HFF-Myc (cell line): ENCODE results near the gene KCNIP2.
A peak's percentile ranks its signal among the peaks of the same experiment; 100 is the strongest.

Experiments
- DNase-seq: peaks from one replicate; pipeline ENCODE4 v3.0.0-alpha.2; 2011; ENCODE audit warnings: low read depth; ENCODE audit errors: extremely low read depth
- H3K4me3 ChIP-seq: replicated peaks from 2 replicates; pipeline ENCODE4 v1.5.1; 2011; ENCODE audit warnings: low read depth, mild to moderate bottlenecking, control low read depth, low read length
- CTCF ChIP-seq: IDR thresholded peaks from 2 replicates; pipeline ENCODE4 v1.5.1; 2012; ENCODE audit warnings: mild to moderate bottlenecking, low read depth, low read length, control low read depth; ENCODE audit errors: missing control alignments

KCNIP2 gene

GRCh38 chr10:101829561-101830315 is 13.9 kb downstream of the KCNIP2 start:
- peak overlapping the region; percentile 39 for H3K4me3 ChIP-seq
- TF ChIP-seq CTCF: no peak
- no peak for DNase-seq

GRCh38 chr10:101828766-101829551 is 14.6 kb downstream of the KCNIP2 start:
- TF ChIP-seq CTCF: no peak
- no peak overlapping the region for H3K4me3 ChIP-seq
- DNase-seq: no peak

- DNase-seq: no peak
- H3K4me3 ChIP-seq: no peak overlapping the region
- no peak for TF ChIP-seq CTCF
Observed at GRCh38 chr10:101827919-101828600, 15.5 kb downstream of the KCNIP2 start.

- TF ChIP-seq CTCF: no peak
Observed at GRCh38 chr10:101826852-101827434, 16.7 kb downstream of the KCNIP2 start.

GRCh38 chr10:101824736-101825135 is 18.9 kb downstream of the KCNIP2 start:
- no peak overlapping the region for H3K4me3 ChIP-seq
- TF ChIP-seq CTCF: no peak
- DNase-seq: no peak

More at GRCh38 chr10:101826852-101827434, 16.7 kb downstream of the KCNIP2 start:
- H3K4me3 ChIP-seq: no peak overlapping the region
- DNase-seq: no peak

- peak overlapping the region; percentile 96 for H3K4me3 ChIP-seq
- no peak for DNase-seq
- no peak for TF ChIP-seq CTCF
Observed at GRCh38 chr10:101818872-101819633, 24.5 kb downstream of the KCNIP2 start.
